Right forelimb (tissue), 1 donor: ENCODE results near the gene SPOCK1.

Experiments used
- DNase-seq: peaks from one replicate; pipeline ENCODE4 v3.0.0-alpha.2; 2018

Gene SPOCK1

DNA sequence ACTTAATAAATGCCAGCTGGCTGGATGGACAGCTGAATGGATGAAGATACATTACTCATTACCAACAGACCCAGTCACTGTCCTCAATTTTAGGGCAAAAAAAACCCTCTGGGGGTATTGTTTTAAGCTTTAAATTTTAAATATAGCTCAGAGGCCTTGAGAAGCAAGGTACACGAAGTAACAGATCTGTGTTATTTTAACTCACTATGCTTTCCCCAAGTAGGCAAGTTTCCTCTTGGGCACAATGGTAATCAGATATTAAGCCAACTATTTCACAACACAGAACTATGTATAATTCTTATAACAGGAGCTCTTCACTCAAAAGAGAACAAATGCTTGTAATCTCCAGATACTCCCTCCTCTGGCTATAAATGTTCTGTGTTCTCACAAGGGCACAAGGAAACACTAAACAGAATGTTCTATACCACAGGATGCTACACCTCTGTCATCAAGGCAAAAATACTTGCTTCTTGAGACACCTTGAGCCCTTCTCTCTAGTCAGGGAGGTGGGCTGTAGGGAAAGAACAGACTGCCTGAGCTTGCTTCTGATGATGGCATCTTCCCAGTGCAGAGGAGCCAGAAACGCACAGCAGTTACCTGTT, 443.8 kb downstream of the SPOCK1 start:
- no peak for DNase-seq

DNA sequence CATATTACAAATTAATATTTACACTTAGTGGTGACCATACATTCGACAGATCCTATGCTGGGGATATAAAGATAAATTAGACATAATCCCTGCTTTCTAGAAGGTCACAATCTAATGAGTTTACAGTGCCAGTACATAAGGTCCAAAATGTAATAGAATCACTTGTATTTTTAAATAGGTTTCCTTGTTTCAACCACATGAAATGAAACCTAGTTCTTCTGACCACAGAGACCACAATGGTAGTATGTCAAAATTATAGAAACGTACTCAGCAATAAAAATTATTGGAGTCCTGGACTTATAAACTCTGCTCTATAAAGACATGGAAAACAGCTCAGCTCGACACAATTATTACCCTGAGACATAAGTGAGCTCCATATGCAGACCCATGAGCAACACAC, 444.3 kb downstream of the SPOCK1 start:
- DNase-seq = no peak

DNA sequence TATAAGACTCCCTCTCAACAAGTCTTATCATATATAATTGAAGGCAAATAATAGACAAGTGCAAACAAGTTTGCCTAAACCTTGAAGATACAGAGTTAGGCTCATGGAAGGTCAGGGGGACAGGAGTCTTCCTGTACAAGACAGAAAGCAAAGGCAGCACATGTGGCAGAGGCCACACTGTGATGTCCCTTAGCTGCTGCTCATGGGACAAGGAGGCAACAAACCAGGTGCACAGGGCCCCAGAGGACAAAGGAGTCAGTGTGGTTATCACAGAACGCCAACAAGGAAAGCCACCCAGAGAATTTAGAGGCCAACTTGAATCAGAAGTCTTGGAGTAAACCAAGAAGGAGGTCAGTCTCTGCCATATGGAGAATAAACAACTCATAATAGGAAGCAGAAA, 444.8 kb downstream of the SPOCK1 start:
- DNase-seq = no peak

DNA sequence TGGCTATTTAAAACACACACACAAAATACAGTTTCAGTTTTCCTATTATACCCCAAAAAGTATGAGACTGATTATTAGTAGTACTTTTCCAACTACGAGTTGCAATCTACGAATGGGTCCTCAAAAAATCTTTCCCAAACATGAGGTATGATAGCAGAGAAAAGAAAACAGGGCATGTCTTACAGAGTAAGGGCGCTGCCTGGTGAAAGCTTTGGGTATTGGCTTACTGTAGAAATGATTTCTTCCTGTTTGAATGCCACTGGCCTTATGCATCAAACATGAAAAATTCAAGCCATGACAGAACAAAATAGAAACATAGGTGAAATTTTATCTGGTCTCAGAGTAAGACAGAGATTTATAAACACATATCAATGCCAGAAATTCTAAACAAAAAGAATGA, 448.0 kb downstream of the SPOCK1 start:
- DNase-seq = no peak

DNA sequence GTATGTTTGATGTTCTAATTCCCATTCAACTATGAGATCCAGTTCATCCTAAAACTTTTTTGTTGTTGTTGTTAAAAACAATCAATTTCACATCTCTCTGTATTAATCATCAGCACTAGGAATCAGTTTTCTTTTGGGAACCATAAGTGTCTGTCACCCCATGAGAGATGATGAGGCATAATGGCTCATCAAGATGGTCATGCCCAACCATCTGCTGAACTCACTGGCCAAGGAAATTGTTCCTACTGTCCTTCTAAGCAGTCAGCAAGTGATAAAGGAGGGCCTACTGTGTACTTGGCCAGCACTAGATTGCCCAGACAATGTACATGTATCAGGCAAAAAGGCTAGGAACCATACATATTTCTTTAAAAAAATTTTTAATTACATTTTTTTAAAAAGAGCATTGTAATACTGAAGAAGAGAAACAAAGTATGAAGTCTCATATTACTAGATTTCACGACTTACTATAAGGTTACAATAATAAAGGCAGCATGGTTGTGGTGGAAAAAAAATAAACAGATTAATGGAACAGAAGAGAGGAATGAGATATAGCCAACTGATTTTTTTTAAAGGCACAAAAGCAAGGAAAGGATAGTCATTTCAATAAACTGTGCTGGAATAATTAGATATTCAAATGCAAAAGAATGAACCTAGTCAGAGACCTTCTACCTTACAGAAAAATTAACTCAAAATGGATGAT, 458.3 kb downstream of the SPOCK1 start:
- no peak for DNase-seq

DNA sequence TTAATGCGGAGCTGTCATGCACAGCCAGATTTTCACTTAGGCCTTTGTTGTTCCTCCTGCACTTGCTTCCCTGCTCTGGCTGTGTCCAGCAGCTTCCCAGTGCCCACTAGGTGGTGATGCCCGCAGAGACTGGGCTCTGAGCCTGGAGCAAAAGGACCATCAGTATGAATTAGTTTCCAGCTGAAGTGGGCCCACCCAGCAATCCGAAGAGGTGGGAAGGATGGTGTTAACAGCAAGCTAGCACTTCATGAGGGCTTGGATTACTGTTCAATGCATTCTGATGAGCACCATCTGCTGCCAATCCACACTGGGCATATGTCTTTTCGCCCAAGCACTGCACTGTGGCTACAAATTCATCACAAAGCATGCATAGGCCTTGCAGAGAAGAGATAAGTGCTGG, 459.1 kb downstream of the SPOCK1 start:
- no peak for DNase-seq

DNA sequence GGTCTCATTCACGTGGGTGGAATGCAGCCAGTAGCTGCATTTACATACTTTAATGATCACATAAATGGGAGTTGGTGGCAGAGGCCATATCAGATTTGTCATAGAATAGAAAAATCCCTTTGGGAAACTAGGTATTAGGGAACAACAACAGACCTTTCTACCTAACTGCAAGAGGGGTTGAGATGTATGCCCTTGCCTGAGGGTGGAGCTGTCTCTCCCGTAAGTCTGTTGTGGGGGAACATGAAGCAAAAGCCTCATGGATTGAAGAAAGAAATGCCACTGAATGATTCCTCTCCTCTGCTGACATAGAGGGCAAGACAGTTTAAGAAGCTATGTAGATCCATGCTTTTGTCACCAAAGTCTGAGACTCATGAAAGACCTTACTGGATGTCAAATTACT, 461.3 kb downstream of the SPOCK1 start:
- DNase-seq = no peak

DNA sequence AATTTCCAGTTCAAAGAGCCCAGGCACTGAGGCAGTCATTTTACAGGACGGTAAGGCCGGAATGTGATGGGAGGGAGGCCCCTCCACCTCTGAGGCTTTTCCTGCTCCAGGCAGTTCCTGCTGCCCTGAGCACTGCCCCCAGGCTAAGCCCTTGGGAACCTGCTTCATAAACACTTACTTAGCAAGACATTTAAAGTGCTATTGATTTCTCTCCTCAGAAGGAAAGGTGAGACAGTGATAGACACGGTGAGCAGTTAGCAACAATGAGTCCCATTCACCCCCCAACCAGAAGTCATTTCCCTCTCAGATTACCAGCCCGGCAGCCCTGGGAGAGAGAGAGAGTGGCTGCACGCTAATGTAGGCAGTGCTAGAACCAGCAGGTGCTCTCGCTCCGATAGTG, 462.5 kb downstream of the SPOCK1 start:
- DNase-seq = no peak

DNA sequence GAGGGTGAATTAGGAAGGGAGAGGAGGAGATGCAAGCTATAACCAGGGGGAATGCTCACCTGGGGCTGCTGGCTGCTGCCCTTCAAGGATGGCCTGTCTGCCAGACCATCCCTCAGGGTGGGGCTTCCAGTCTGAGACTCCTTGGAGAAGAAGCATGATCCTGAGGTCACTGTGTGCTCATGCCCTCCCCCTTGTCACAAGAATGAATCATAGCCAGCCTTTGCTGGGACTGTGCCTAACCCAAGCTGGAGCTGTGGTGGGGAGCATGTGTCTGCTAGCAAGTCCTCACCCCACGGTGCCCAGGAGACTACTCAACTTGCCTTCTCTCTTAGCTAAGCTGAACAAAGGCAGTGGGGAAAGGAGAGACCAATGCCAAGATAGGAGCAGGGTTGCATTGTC, 463.6 kb downstream of the SPOCK1 start:
- no peak for DNase-seq

DNA sequence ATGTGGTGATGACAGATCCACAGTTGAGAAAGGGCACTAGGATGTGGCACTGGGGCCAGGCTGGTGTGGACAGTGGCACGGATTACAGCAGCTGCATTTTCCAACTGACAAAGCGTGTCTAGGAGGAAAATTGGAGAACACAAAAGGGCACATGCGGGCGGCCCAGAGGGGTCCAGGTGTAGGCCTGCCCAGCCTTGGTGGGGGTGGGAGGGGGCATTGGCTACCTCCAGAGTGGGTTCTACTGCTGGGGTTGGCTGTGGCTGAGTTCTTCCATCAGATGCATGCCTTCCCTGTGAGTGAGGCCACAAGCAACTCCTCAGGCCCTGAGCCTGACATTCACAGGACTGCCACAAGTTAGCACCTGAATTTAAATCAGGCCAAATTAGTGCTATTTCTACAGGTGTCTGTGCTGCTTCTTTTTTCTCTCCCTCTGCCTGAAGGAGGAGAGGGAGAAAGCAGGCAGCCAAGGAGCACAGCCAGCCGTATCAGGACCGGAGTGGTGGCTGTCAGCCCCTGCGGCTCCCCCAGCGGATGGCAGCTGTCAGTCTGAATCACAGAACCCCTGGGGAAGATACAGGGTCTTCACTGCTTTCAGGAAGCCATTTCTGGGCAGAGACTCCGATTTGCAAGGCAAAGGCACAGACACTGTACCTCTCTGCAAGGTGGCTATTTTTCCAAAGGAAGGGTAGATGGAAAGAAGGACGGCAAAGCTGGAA, 464.2 kb downstream of the SPOCK1 start:
- no peak for DNase-seq

DNA sequence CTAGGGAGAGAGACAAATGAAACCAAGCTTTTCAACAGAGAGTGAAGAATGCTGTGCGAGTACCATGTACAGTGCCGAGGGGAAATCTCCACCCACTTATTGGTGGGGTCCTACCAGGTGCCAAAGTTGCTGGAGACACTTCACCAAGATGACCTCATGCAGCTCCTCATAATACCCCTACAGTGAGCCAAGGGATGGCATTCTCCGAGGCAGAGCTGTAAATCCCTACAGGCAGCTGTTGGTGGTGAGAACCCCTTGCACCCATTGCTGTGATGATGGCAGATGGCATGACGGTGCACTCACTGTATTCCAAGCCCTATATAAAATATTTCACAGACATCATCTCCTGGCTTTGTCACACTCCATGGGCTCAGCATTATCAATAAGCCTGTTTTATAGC, 464.9 kb downstream of the SPOCK1 start:
- no peak for DNase-seq

DNA sequence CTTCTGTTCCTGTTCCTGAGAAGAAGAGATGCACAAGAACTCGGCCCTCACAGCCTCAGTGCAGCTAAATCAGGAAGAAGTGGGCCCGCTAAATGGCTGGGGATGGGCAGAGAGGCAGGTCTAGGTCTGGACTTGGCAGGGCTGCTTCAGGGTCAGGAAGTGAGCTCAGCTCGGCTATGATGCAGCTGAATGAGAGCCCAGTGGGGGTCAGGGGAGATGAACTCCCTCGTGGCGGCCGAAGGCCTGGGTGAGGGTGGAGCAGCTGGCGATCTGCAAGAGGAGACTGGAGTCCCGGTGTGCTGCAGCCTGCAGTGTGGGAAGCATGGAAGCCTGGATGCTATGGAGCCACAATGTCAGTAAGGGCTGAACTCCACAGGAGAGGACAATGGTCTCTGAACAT, 466.2 kb downstream of the SPOCK1 start:
- DNase-seq = no peak

DNA sequence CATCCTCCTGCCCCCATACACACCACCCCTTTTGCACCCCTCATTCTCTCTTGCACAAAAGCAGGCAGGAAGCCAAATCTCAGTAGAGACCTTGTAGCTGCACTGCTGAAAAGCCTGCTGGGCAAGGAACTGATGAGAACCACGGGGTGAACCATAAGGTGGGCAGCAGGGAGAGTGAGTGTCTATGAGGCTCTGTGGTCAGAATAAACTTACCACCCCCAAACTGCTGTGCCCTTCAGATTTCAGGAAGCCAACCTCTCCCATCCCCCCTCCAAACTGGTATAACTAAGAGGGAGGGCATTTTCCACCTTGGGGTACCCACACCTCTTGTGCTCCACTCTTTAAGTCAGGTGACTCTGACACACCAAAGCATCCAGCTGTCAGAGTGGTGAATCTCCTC, 471.4 kb downstream of the SPOCK1 start:
- DNase-seq = no peak

DNA sequence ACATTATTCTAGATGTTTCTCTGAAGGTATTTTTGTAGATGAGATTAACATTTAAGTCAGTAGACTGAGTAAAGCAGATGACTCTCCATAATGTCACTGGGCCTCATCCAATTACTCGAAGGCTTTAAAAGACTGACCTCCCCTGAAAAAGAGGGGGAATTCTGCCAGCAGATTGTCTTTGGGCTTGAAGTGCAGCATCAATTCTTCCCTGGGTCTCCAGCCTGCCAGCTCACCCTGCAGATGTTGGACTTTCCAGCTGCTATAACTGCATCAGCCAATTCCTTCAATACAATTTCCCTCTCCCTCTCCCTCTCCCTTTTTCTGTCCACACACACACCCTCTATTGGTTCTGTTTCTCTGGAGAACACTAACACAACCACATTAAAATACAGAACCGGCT, 472.8 kb downstream of the SPOCK1 start:
- DNase-seq = no peak

DNA sequence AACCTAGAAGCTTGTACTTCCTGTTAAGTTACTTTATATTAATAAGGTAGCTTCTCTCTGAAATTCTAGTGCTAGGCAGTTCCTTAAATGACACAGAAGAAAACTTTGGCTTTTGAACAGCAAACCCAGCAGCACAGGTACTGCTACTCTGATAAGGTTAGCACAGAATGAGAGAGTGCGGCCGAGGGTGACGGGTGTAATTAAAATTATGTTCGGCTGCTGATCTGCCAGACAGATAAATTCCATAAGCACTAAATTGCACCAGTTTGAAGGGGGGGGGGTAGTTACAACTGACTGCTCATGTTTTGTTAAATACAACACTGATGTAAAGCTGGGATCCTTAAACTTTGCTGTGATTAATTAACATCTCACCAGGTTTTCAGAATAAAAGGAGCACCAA, 475.1 kb downstream of the SPOCK1 start:
- DNase-seq = no peak

DNA sequence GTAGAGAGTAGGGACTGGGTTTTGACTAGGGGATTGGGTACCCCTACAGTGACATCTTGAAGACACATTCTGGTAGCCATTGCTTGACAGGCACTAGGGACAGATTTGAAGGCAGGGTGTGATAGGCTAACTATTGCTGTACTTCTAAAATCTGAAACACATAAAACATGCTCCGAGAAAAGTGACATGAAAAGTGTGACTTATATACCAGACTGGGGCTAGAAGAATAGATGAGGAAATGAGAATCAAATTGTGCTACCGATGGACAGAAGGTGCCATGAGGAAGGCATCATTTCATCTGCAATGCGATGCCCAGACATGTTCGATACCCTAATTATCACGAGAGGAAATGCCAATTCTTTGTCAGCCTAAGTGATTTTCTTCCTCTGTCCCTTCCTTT, 475.8 kb downstream of the SPOCK1 start:
- DNase-seq = no peak

DNA sequence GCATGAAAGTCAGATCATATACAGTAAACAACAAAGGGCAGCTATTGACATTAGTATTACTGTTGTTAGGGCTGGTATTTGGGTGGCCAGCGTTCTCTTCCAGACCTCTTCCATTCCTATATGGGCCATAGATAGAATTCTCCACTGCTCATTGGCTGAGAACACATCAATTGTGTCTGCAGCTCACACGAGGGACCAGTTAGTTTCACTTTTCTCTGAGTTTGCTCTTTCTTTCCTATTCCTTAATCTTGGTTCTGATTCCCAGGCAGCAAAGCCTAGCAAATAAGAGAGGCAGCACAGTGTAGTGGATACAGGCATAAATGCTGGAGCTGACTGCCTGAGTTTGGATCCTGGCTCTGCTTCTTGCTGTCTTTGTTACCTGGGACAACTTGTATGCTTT, 476.4 kb downstream of the SPOCK1 start:
- no peak for DNase-seq

DNA sequence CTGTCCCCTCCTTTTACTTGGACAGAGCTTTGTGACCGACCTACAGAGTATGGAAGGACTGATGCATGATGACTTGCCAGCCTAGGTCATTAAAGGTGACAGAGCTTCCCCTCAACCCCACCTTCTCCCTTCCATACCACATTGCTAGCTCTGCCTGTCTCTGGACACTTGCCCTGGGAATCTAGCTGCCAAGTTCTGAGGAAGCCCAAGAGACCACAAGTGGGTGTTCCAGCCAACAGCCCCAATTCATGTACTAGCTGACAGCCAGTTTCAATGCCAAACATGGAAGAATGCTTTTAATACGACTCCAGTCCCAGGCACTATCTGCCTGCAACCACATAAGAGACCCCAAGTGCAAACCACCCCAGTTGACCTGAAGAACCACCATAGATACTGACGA, 477.1 kb downstream of the SPOCK1 start:
- no peak for DNase-seq

DNA sequence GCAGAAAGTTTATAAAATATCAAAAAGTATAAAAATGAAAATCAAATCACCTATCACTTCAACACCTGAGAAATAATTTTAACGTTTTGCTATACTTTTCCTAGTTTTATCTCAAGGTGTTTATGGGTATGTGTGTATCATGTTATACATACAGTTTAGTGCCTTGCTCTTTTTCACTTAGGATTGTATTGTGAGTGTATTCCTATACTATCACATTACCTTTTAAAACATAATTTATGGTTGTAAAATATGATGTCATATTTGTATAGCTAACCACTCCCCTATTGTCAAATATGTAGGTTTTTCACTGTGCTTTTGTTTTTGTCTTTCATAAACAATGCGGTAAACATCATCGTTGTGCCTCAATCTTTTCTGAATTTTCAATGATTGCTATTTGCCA, 479.9 kb downstream of the SPOCK1 start:
- DNase-seq = no peak

DNA sequence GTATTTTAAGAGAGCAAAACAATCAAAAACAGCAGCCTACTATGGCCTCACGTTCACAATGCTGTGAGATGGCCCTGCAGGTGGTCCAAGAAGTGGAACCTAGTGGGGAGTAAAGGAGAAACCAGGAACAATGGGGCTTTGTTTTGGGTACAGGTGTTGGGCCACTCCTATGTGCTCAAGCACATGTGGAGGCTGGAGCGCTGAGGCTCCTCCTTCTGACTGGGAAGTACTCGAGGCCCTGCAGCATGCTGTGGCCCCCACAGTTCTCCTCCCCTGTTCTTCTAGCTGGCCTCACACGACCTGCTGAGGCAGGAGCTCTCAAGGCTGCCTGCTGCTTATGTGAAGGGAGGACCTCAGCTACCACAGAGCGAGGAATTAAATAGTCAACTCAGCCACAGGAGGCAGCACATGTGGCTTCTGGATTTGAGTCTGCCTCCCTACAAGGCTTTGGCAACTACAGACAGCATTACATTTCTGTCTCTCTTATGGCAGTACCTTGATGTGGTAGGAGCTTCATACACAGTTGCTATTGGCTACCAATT, 482.3 kb downstream of the SPOCK1 start:
- DNase-seq = no peak

DNA sequence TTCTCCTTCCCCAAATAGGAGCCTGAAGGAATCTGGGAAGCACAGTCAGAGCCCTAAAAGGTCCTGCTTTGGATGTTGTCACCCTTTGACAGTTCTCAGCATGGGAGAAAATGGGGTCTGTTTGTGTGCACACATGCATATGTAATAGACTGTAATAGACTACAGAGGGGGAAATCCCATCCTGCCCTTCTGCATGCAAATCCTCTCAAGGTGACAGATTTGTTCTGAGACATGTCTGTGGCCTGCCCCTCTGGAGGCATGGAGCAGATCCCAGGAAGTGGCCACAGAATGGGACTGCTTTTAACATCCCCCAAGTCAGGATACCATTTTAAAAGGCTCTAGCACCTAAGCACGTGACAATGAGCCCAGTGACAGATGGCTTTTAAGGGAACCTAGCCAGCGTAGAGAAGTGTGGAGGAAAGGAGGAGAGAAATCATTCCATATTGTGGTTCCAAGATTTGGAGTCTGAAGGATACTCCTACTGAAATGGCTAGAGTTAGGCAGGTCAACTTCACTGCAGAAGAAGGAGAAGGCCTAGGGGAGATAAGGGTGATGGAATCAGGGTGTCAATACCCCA, 483.5 kb downstream of the SPOCK1 start:
- no peak for DNase-seq

DNA sequence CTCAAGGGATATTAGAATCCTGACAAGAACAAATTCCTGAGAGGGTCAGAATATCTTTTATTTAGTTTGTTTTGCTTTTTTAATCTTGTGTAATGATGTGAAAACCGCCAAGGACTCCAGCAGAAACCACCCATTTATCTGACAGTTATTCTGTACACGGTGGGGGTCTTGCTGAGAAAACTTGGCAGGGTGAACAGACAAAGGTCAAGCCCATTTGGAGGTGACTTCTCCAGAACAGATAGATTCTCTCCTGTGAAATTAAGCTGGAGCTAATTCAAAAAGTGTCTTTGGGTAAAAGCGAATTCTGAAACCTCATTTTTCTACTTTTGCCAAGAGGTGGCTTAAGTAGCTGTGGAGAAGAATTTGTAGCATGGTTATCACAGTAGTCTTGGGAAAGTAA, 484.4 kb downstream of the SPOCK1 start:
- DNase-seq = no peak

DNA sequence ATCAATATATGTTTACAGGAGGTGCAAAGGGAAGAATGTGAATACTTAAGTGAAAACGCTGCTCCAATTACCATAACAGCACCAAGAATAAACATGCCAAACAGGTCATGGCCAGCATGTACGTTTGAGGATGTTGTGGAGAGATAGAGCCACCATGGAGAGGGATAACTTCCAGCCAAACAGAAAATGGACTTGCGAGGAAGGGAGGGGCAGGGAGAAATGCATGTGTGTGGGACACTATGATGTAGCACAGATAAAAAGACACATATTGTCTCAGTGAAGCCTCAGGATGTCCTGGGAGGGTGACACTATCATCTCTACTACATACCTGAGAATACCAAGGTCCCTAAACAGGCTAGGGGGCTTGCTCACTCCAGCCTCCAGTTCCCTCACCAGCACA, 488.9 kb downstream of the SPOCK1 start:
- no peak for DNase-seq

DNA sequence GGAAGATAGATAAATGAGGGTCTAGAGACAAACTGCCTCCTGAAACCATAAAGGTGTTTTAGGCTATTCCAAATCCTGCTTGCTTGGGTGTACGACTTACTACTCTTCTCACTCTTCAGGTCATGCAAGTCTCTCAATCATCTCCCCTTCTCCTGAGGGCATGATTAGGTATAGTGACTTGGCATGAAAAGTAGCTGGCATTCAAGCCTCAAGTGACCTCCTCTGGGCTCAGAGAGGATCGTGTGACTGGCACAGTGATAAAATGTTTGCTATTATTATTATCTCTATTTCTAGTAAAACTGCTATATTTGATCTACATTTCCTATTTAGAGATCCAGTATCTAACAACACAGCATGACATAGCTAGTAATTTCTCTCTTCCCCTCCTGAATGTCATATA, 494.8 kb downstream of the SPOCK1 start:
- no peak for DNase-seq
